DND-41 (cell line): ENCODE results near the gene DLG2.

ENCODE experiments used
- CTCF ChIP-seq: IDR thresholded peaks from 2 replicates; pipeline ENCODE4 v1.5.1; 2012; ENCODE audit warnings: borderline replicate concordance, low read length, moderate library complexity, mild to moderate bottlenecking; ENCODE audit not compliant: poor library complexity, severe bottlenecking; ENCODE audit errors: extremely low read depth
- EZH2 ChIP-seq: IDR thresholded peaks from 3 replicates; pipeline ENCODE4 v1.6.1; 2012; ENCODE audit warnings: borderline replicate concordance, low read depth, mild to moderate bottlenecking, moderate library complexity, low read length, inconsistent platforms; ENCODE audit not compliant: severe bottlenecking

GRCh38 chr11:84914511-84914910, 712.6 kb downstream of the DLG2 start:
- TF ChIP-seq EZH2 (no peak), CTCF (no peak)
